CD4-positive, alpha-beta memory T cell (primary cell): ENCODE data around the gene CTPS2. TPM values are rescaled to one million over a fixed set of nuclear protein-coding genes. Genes with fewer than 3 reads are reported as not detected.

Experiments used
- CTCF ChIA-PET: fragments of 350-600 bp; sonication (Branson Sonifier 250); formaldehyde crosslinking; loops from one replicate; lab custom pipeline; 2021; ENCODE audit warnings: inconsistent platforms; ENCODE audit not compliant: partially characterized antibody; lab: Charles Lee
- POLR2A ChIA-PET: fragments of 350-600 bp; sonication (Branson Sonifier 250); formaldehyde crosslinking; loops from one replicate; lab custom pipeline; 2021; ENCODE audit not compliant: partially characterized antibody; lab: Charles Lee
- DNase-seq, 5 donors: peaks; one replicate each; pipeline versions ENCODE4 v3.0.0 to v3.0.0-alpha.2; 2020 to 2022; ENCODE audit warnings: mixed read lengths in 1 of 5
- H3K27ac ChIP-seq: one replicate; pipeline ENCODE4 v1.7.0; 2013; ENCODE audit warnings: low read depth, low read length
- H3K27me3 ChIP-seq: 2 replicates; pipeline ENCODE4 v1.7.0; 2013; ENCODE audit warnings: mild to moderate bottlenecking, low read length, moderate library complexity; ENCODE audit not compliant: insufficient read depth
- H3K36me3 ChIP-seq: 2 replicates; pipeline ENCODE4 v1.7.0; 2013; ENCODE audit warnings: mild to moderate bottlenecking, low read length, moderate library complexity; ENCODE audit not compliant: insufficient read depth
- H3K4me1 ChIP-seq: 2 replicates; pipeline ENCODE4 v1.7.0; 2013; ENCODE audit warnings: mild to moderate bottlenecking, low read length, moderate library complexity; ENCODE audit not compliant: insufficient read depth
- H3K4me3 ChIP-seq, 2 donors: one replicate each; pipeline ENCODE4 v1.7.0; 2013; ENCODE audit warnings: low read length in 2 of 2, mild to moderate bottlenecking in 1 of 2
- H3K9me3 ChIP-seq, 2 donors: one replicate each; pipeline ENCODE4 v1.7.0; 2013; ENCODE audit warnings: low read length in 2 of 2, control low read depth in 1 of 2; ENCODE audit not compliant: control insufficient read depth in 1 of 2
- H3K27ac Mint-ChIP-seq, 7 donors: one replicate each; pipeline ENCODE4 v1.8.0; 2020 to 2021; ENCODE audit warnings: mixed read lengths in 7 of 7, mild to moderate bottlenecking in 6 of 7, inconsistent platforms in 3 of 7, moderate library complexity in 3 of 7
- H3K27me3 Mint-ChIP-seq, 2 donors: one replicate each; pipeline ENCODE4 v1.8.0; 2020 to 2021; ENCODE audit warnings: mixed read lengths in 2 of 2
- H3K36me3 Mint-ChIP-seq, 2 donors: one replicate each; pipeline ENCODE4 v1.8.0; 2020 to 2021; ENCODE audit warnings: mixed read lengths in 2 of 2, inconsistent platforms in 1 of 2, mild to moderate bottlenecking in 1 of 2
- H3K4me1 Mint-ChIP-seq, 4 donors: one replicate each; pipeline ENCODE4 v1.8.0; 2020 to 2021; ENCODE audit warnings: mixed read lengths in 4 of 4, mild to moderate bottlenecking in 1 of 4
- H3K4me3 Mint-ChIP-seq, 8 donors: one replicate each; pipeline ENCODE4 v1.8.0; 2020 to 2021; ENCODE audit warnings: mixed read lengths in 8 of 8, mild to moderate bottlenecking in 7 of 8, moderate library complexity in 6 of 8, inconsistent platforms in 3 of 8
- H3K9me3 Mint-ChIP-seq, 8 donors: one replicate each; pipeline ENCODE4 v1.8.0; 2020 to 2021; ENCODE audit warnings: mixed read lengths in 8 of 8, mild to moderate bottlenecking in 5 of 8, inconsistent platforms in 3 of 8, moderate library complexity in 1 of 8
- intact Hi-C: fragments of 100-400 bp; cut with micrococcal nuclease; formaldehyde crosslinking; loops from one replicate; pipeline ENCODE4 v1.15.1; 2023
- polyA plus RNA-seq, 2 donors: library from polyadenylated mRNA; unstranded; fragments of 300-500 nt; fragmentation: Illumina TruSeq; gene quantifications; one replicate each; pipeline ENCODE4 v1.2.3, GENCODE V29; 2021
- total RNA-seq, 2 experiments: library from RNA; stranded (reverse); gene quantifications; one replicate each; pipeline ENCODE4 v1.2.3, GENCODE V29; 2021

The CTPS2 gene
- total and polyA plus RNA-seq, 4 experiments from 2014 or later: 3.8 to 7.2 (median 5.5) TPM

GRCh38 chrX:16683007-16683664 lies 29.3 kb downstream of the CTPS2 start:
- Mint-ChIP-seq H3K36me3 (peaks cover 11 to 17% of the 10 kb centered on the region in 2 donors), H3K4me3 (no peak overlapping the region), H3K27ac (no peak overlapping the region), H3K27me3 (no peaks in the 10 kb centered on the region), H3K4me1 (no peaks in the 10 kb centered on the region), H3K9me3 (no peaks in the 10 kb centered on the region)
- DNase-seq: no peak
- H3K4me3 ChIP-seq: no peak overlapping the region
- no peaks in the 10 kb centered on the region for H3K27me3 ChIP-seq
- ChIA-PET POLR2A (no interaction called here), CTCF (no interaction called here)
- intact Hi-C loops: no loop called here
- H3K27ac ChIP-seq: no peak overlapping the region
- no peaks in the 10 kb centered on the region for H3K4me1 ChIP-seq
- H3K9me3 ChIP-seq: no peaks in the 10 kb centered on the region
- H3K36me3 ChIP-seq: no peaks in the 10 kb centered on the region

- Histone ChIP-seq H3K4me3 (no peak overlapping the region), H3K27me3 (no peaks in the 10 kb centered on the region), H3K9me3 (no peaks in the 10 kb centered on the region), H3K4me1 (no peaks in the 10 kb centered on the region), H3K27ac (no peak overlapping the region), H3K36me3 (no peaks in the 10 kb centered on the region)
- peaks cover 11 to 23% of the 10 kb centered on the region in 2 donors for H3K36me3 Mint-ChIP-seq
- no peaks in the 10 kb centered on the region for H3K27me3 Mint-ChIP-seq
- no peak overlapping the region for H3K27ac Mint-ChIP-seq
- DNase-seq: no peak
- ChIA-PET POLR2A (no interaction called here), CTCF (no interaction called here)
- no peaks in the 10 kb centered on the region for H3K4me1 Mint-ChIP-seq
- intact Hi-C loops: no loop called here
- H3K4me3 Mint-ChIP-seq: no peak overlapping the region
- no peaks in the 10 kb centered on the region for H3K9me3 Mint-ChIP-seq
Observed at GRCh38 chrX:16678689-16679088, 33.8 kb downstream of the CTPS2 start.

GRCh38 chrX:16671005-16671404 lies 41.5 kb downstream of the CTPS2 start:
- peak in 4 of 5 donors; percentile 34 to 43 (median 38) for DNase-seq
- peaks cover 0 to 5% (median 3%) of the 10 kb centered on the region in 4 donors for H3K4me1 Mint-ChIP-seq
- H3K9me3 Mint-ChIP-seq: no peaks in the 10 kb centered on the region
- no peaks in the 10 kb centered on the region for H3K36me3 ChIP-seq
- H3K36me3 Mint-ChIP-seq: peaks cover 4 to 6% of the 10 kb centered on the region in 2 donors
- intact Hi-C loops: loop anchor here (1.0 to 5.0 kb wide), 5 partner anchors 226 to 1324 kb away; partner anchors contain the start of gene GRPR
- no peaks in the 10 kb centered on the region for H3K27me3 ChIP-seq
- no peaks in the 10 kb centered on the region for H3K4me1 ChIP-seq
- H3K9me3 ChIP-seq: no peaks in the 10 kb centered on the region
- ChIA-PET CTCF (interaction anchor here (0.6 to 1.4 kb wide), 4 partner anchors 226 to 556 kb away, joined by 3 to 6 read pairs (median 3); no protein-coding TSS in a partner anchor), POLR2A (no interaction called here)
- no peak overlapping the region for H3K4me3 ChIP-seq
- no peaks in the 10 kb centered on the region for H3K27me3 Mint-ChIP-seq
- H3K27ac Mint-ChIP-seq: peak overlapping the region in 2 of 7 donors; percentile 7 to 43
- no peak overlapping the region for H3K27ac ChIP-seq
- H3K4me3 Mint-ChIP-seq: no peak overlapping the region

GRCh38 chrX:16666541-16666940 lies 45.9 kb downstream of the CTPS2 start:
- POLR2A ChIA-PET: no interaction called here
- Histone ChIP-seq H3K9me3 (no peaks in the 10 kb centered on the region), H3K4me3 (no peak overlapping the region), H3K27me3 (no peaks in the 10 kb centered on the region), H3K4me1 (no peaks in the 10 kb centered on the region), H3K36me3 (no peaks in the 10 kb centered on the region), H3K27ac (no peak overlapping the region)
- no peak overlapping the region for H3K4me3 Mint-ChIP-seq
- no peak for DNase-seq
- H3K9me3 Mint-ChIP-seq: no peaks in the 10 kb centered on the region
- peaks cover 4 to 13% of the 10 kb centered on the region in 2 donors for H3K36me3 Mint-ChIP-seq
- CTCF ChIA-PET: no interaction called here
- intact Hi-C loops: no loop called here
- H3K27ac Mint-ChIP-seq: peak overlapping the region in 1 of 7 donors; percentile 71
- no peaks in the 10 kb centered on the region for H3K27me3 Mint-ChIP-seq
- H3K4me1 Mint-ChIP-seq: peaks cover 0 to 5% (median 3%) of the 10 kb centered on the region in 4 donors

GRCh38 chrX:16665089-16665488 lies 47.4 kb downstream of the CTPS2 start:
- H3K9me3 ChIP-seq: no peaks in the 10 kb centered on the region
- H3K4me3 ChIP-seq: no peak overlapping the region
- Mint-ChIP-seq H3K4me3 (no peak overlapping the region), H3K27me3 (no peaks in the 10 kb centered on the region), H3K36me3 (peaks cover 4 to 10% of the 10 kb centered on the region in 2 donors), H3K27ac (peak overlapping the region in 1 of 7 donors; percentile 79), H3K9me3 (no peaks in the 10 kb centered on the region), H3K4me1 (no peaks in the 10 kb centered on the region)
- H3K27ac ChIP-seq: no peak overlapping the region
- DNase-seq: no peak
- intact Hi-C loops: no loop called here
- ChIA-PET POLR2A (no interaction called here), CTCF (interaction anchor here (0.6 to 2.0 kb wide), 4 partner anchors 25 to 229 kb away, joined by 3 to 11 read pairs (median 3); no protein-coding TSS in a partner anchor)
- H3K27me3 ChIP-seq: no peaks in the 10 kb centered on the region
- no peaks in the 10 kb centered on the region for H3K36me3 ChIP-seq
- no peaks in the 10 kb centered on the region for H3K4me1 ChIP-seq

- H3K36me3 Mint-ChIP-seq: peaks cover 4 to 10% of the 10 kb centered on the region in 2 donors
- H3K27ac Mint-ChIP-seq: no peak overlapping the region
- Histone ChIP-seq H3K9me3 (no peaks in the 10 kb centered on the region), H3K27ac (no peak overlapping the region), H3K27me3 (no peaks in the 10 kb centered on the region), H3K4me3 (no peak overlapping the region), H3K4me1 (no peaks in the 10 kb centered on the region), H3K36me3 (no peaks in the 10 kb centered on the region)
- no peaks in the 10 kb centered on the region for H3K27me3 Mint-ChIP-seq
- H3K4me3 Mint-ChIP-seq: no peak overlapping the region
- POLR2A ChIA-PET: no interaction called here
- DNase-seq: no peak
- intact Hi-C loops: no loop called here
- no peaks in the 10 kb centered on the region for H3K9me3 Mint-ChIP-seq
- CTCF ChIA-PET: interaction anchor here (1.0 to 2.0 kb wide), 3 partner anchors 219 to 227 kb away, joined by 3 to 11 read pairs (median 8); no protein-coding TSS in a partner anchor
- H3K4me1 Mint-ChIP-seq: no peaks in the 10 kb centered on the region
Observed at GRCh38 chrX:16664626-16665025, 47.8 kb downstream of the CTPS2 start.

GRCh38 chrX:16664074-16664473 lies 48.4 kb downstream of the CTPS2 start:
- Mint-ChIP-seq H3K27me3 (no peaks in the 10 kb centered on the region), H3K36me3 (peaks cover 2 to 10% of the 10 kb centered on the region in 2 donors), H3K27ac (peak overlapping the region in 1 of 7 donors; percentile 47), H3K4me1 (no peaks in the 10 kb centered on the region), H3K9me3 (no peaks in the 10 kb centered on the region), H3K4me3 (no peak overlapping the region)
- POLR2A ChIA-PET: no interaction called here
- intact Hi-C loops: no loop called here
- Histone ChIP-seq H3K27ac (no peak overlapping the region), H3K4me1 (no peaks in the 10 kb centered on the region), H3K9me3 (no peaks in the 10 kb centered on the region), H3K4me3 (no peak overlapping the region), H3K36me3 (no peaks in the 10 kb centered on the region), H3K27me3 (no peaks in the 10 kb centered on the region)
- DNase-seq: no peak
- CTCF ChIA-PET: interaction anchor here (1.0 to 2.0 kb wide), 4 partner anchors 217 to 227 kb away, joined by 3 to 11 read pairs (median 7); no protein-coding TSS in a partner anchor
